ENCODE data around the gene ST6GALNAC4. TPM values are rescaled to one million over a fixed set of nuclear protein-coding genes. Genes with fewer than 3 reads are reported as not detected.

The ST6GALNAC4 gene
- total RNA-seq, 4 donors from 2014 or later, result 9.6 to 39.1 (median 21.4) TPM

DNA sequence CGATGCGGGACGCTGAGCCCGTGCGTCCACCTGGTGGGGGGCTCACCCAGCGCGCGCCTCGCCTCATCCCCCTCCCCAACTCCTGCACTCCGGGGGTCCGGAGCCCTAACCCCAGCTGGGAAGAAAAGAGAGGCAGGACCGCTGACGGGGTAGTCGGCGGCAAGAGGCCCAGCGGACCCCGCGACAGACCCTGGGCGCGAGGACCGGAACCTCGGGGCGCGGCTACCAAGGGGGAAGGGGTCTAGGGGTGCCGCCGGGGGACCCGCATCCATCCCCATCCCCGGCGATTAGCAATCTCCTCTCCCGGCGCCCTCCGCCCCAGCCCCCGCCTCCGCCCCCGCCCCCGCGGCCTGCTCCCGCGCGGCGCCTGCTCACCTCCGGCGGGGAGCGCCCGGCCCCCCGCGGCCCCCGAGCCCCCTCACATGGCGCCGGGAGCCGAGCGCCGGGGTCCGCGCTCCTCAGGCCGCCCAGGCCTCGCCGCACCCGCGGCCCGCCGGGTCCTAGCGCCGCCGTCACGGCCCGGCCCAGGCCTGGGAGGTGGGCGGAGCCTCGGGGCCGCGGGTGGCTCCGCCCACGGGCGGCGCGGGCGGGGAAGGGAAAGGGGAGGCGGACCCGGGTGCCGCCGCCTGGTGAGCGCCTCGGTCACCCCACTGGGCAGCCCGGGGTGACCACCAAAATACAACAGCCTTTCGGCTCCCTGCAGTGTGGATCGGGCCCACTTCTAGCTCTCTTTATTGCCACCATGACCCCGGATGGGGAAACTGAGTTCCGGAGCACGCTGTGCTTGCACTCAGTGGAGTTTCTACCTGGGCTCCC is 17.5 kb downstream of the ST6GALNAC4 start, which contains the start of gene ST6GALNAC6:
Gene ST6GALNAC6 (minus strand): TSS at position 476 of the 816 bp plus-strand sequence. CDS start 1,622 bp downstream, outside the sequence.
- TF ChIP-seq, protein P1, sequence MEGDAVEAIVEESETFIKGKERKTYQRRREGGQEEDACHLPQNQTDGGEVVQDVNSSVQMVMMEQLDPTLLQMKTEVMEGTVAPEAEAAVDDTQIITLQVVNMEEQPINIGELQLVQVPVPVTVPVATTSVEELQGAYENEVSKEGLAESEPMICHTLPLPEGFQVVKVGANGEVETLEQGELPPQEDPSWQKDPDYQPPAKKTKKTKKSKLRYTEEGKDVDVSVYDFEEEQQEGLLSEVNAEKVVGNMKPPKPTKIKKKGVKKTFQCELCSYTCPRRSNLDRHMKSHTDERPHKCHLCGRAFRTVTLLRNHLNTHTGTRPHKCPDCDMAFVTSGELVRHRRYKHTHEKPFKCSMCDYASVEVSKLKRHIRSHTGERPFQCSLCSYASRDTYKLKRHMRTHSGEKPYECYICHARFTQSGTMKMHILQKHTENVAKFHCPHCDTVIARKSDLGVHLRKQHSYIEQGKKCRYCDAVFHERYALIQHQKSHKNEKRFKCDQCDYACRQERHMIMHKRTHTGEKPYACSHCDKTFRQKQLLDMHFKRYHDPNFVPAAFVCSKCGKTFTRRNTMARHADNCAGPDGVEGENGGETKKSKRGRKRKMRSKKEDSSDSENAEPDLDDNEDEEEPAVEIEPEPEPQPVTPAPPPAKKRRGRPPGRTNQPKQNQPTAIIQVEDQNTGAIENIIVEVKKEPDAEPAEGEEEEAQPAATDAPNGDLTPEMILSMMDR (IDR thresholded peaks at IDR 0.05; ENCODE audit: low read depth), result no peak

DNA sequence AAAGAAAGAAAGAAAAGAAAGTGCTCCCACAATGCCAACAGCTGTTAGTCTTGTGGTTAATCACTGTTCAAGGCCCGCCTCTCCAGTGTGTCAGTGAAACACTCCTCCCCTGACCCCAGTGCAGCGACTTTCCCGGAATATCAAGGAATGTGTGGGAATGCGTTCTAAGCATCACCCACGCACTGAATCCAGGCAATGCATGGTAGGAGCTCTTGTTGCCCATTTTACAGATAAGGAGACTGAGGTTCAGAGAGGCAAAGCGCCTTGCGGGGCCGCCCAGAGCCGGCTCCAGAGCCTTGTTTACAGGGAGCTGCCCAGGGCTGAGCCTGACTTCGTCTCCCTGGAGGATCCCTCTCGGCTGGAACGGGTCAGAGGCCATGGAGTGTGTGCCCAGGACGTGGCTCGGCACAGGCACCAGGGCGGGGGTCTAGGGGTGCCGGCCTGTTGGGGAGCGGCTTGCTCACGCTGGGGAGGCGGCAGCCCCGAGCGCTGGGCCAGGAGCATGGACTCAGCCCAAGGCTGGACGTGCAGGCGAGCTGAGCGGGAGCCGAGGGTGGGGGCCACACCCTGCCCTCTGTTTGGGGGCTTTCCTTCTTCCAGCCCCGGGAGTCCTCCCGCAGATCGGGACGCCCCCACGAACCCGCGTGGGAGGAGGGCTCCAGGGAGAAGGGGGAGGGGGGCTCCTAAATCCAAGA is 18.3 kb downstream of the ST6GALNAC4 start:
- TF ChIP-seq, protein P1 (IDR thresholded peaks at IDR 0.05; ENCODE audit: low read depth), result no peak

DNA sequence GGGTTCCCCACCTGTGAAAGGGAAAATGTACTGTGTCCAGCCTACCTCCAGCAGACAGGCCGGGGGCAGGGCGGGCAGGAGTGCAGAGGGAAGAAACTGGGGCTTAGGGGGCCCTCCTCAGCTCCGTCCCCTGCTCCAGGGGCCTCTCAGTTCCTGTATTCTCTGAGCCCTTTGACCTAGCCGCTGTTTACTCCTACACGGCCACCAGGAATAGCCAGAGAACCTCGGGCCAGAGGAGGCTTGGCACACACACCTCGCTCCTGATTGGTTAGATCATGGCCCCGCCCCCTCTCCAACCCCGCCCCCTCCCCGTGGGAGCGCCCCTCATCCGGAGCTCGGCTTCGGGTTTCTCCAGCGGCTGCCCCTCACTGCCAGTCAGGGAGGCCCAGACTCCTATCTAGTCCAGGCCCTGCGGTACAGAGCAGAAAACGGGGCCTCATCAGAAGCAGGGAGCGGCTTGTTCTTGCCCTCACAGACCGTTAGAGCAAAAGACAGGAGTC is 19.6 kb downstream of the ST6GALNAC4 start:
- TF ChIP-seq, protein P1 (IDR thresholded peaks at IDR 0.05; ENCODE audit: low read depth), result no peak

DNA sequence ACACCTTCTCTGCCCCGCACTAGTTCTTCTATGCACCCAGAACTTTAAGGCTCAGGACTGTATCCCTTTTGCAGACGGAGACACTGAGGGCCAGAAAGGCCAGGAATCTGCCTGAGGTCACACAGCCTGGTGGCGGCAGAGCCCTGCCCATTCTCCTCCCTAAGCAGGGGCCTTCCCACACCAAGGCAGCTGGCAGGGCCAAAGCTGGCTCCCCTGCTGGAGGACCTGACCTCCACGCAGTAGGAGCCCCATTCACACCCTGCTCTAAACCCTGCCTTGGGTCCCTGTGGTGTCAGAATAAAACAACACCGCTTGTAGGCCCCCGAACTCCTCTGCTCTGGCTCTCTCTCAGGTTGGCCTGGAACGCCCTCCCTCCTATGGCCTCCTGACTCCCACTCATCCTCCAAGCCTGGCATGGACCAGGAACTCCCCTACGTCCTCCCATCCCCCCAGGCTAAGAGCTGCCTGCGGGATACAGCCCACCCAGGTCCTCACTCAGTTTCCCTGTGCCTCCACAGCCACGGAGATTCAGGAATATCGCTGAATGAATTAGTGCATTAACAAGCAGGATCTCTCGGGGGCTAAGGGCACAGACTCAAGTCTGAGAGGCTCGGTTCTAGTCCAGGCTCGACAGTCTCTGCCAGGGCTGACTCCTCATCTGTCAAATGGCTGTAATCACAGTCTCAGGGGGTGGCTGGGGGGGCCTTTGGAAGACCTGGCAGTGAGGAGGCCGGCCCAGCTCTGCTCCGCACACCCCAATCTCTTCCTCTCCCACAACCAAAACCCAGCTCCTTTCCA is 20.2 kb downstream of the ST6GALNAC4 start:
- TF ChIP-seq, protein P1 (IDR thresholded peaks at IDR 0.05; ENCODE audit: low read depth), result no peak

DNA sequence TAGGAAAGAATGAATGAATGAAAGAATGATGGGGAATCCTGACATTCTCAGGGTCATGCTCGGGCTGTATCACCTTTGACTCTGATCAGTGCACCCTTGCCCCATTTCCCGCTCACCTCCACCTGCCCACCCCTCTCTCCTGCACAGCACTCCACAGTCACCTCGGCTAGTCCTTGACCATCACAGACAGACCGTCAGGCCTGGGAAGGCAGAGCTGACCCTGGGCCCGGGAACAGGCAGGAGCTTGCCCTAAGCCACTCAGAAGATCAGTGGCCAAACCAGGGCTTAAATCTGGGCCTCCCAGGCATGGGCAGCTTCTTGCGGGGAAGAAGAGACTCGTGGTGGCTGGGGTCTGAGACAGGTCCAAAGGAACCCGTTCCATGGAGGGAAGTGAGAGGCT is 21.0 kb downstream of the ST6GALNAC4 start:
- TF ChIP-seq, protein P1 (IDR thresholded peaks at IDR 0.05; ENCODE audit: low read depth), result no peak

DNA sequence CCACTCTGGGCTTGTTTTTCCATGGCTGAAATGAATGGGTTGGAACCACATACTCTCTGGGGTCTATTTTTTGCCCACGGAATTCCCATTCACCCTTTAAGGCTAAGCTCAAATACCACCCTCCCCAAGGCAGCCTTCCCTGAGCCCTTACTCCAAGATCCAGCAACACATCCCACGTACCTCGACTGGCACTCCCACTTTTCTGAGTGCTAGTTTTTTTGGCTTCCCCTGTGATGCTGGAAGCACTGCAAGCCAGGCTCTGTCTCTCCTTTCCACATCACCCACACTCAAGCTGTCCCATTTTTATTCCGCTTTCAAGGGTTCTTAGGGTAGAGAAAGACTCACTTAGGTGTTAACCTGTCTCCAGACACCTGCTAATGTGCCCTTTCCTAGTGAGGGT is 23.4 kb downstream of the ST6GALNAC4 start:
- TF ChIP-seq, protein P1 (IDR thresholded peaks at IDR 0.05; ENCODE audit: low read depth), result no peak
